C4-2B (cell line): ENCODE results near the gene FRMD3.

ENCODE experiments used
- H3K27ac ChIP-seq: fragments of 450-650 bp; 2 replicates; pipeline ENCODE4 v1.5.1; 2017
- CTCF ChIP-seq: fragments of 450-650 bp; conservative IDR thresholded peaks from 2 replicates; pipeline ENCODE4 v1.5.1; 2017; ENCODE audit warnings: mild to moderate bottlenecking
- ZFX ChIP-seq: fragments of 450-650 bp; IDR thresholded peaks from 2 replicates; pipeline ENCODE4 v1.6.1; 2017

Gene FRMD3

DNA sequence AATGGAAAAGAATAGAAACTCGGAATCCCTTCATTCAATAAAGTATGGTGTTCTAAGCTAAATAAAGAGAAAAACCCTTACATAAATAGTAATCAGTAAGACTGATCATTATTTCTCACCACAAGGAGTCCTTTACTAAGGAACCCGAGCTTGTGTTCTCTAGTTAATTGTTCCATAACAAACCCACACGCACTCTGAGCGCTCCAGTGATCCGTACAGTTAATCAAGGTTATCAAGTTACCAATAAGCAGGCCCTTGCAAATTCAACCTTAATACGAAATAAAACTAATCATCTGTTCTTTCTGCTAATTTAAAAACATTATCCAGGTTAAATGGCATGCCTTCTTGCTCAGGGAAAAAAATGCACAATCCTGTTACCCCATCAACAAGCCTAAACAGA lies 224.4 kb downstream of the FRMD3 start:
- H3K27ac ChIP-seq, result no peak overlapping the region
- no peak for TF ChIP-seq CTCF
- TF ChIP-seq ZFX, result no peak

DNA sequence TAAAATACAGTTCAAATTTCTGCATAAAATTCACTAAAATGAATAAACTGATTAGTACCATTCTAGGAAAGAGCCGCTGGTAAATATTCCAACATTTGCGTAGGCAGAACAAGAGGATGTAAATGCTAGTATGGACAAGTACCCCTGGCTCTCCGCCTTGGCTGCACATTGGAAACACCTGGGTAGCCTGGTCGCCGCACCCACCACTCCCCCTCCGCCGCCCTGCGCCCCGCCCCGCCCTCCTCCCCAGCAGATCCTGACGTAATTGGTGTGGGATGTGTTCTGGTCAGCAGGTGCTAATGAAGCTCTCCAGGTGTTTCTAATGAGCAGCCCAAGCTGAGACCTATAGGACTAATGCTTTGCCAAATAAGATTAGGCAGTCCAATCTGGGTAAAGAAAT lies 225.7 kb downstream of the FRMD3 start:
- no peak overlapping the region for H3K27ac ChIP-seq
- TF ChIP-seq ZFX, result no peak
- TF ChIP-seq CTCF, result no peak

DNA sequence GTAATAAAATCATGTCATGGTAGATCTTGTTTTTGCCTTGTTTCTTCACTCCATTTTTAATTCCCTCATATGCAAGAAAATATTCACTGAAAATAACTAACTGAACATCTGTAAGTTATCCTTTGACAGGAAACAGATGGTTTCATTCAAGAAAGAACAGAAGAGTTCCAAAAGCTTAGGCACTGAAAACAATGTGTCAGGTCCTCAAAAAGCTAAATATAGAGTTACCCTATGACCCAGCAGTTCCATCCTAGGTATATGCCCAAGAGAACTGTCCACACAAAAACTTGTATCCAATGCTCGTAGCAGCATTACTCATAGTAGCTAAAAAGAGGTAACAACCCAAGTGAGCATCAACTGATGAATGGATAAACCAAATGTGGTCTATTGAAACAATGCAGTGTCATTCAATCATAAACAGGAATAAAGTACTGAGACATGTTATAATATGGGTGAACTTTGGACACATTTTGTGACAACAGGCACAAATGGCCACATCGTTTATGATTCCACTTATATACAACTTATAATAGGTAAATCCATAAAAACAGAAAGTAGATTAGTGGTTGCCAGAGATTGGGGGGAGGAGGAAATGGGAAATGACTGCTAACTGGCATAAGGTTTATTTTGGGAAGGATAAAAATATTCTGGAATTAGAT lies 231.0 kb downstream of the FRMD3 start:
- TF ChIP-seq CTCF (no peak), ZFX (no peak)
- H3K27ac ChIP-seq, result no peak overlapping the region

GRCh38 chr9:83304686-83305085 lies 233.5 kb downstream of the FRMD3 start:
- no peak overlapping the region for H3K27ac ChIP-seq
- TF ChIP-seq CTCF (no peak), ZFX (no peak)

DNA sequence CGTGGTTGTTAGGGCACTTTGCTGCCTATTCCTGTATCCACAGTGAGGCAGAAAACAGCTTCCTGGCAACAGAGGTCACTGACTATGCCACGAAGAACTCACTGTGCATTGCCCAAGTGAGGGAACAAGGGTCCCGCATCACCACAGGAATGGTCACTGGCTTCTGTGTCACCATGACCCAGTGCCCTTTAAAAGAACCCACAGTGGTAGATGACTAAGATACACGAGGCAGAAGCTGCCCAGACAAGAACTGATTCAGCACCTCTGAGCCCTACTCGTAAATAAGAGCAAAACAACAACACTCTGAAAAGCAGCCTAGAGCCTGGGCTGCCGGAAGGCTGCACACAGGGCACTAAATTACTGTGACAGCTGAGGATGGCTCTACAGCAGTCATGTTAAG lies 238.6 kb downstream of the FRMD3 start:
- TF ChIP-seq CTCF (no peak), ZFX (no peak)
- no peak overlapping the region for H3K27ac ChIP-seq

DNA sequence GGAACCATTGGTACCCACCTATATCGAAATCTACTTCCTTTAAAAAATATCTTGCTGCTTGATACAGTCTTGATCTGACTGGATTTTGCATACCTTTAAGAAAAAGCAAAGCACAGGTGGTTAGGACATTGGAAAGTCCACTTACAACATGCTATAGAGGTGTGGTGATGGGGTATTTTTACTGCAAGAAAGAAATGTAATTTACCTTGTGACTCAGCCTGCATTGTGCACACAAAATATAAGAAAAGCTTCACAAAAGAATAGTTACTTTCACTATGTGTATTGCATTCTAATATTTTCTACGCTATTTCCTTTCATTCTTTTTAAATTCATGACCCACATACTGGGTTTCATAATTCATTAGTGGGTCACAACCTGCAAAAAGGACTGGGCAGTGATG lies 239.1 kb downstream of the FRMD3 start:
- H3K27ac ChIP-seq, result no peak overlapping the region
- TF ChIP-seq CTCF, result no peak
- TF ChIP-seq ZFX, result no peak

DNA sequence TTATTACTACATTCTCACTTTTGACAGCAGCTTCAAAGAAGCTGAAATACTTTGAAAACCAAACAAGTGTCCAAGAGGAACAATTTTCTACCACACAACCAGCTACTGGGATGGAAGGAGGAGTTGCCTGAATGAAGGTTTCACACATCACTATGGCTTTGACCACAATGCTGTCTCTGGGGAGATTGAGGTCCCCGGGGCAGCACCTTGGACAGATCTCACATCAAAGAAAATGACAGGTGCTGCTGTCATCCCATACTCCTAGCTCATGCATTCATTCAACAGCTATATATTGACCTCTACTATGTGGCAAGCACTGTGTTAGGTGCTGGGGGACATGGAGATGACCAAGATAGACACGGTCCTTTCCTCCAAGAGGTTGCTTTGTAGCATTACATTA lies 242.1 kb downstream of the FRMD3 start:
- no peak overlapping the region for H3K27ac ChIP-seq
- no peak for TF ChIP-seq ZFX
- no peak for TF ChIP-seq CTCF
